Lower leg skin (tissue), 3 donors: ENCODE measurements around the gene DLG2.

Source experiments
- POLR2A ChIP-seq, 2 donors: fragments of 450-650 bp; IDR thresholded peaks; one replicate each; pipeline ENCODE4 v1.6.1; 2016 to 2017; ENCODE audit warnings: antibody characterized with exemption in 2 of 2, mild to moderate bottlenecking in 1 of 2, moderate library complexity in 1 of 2
- TF ChIP-seq, protein P1 (sequence below), 3 donors: fragments of 450-650 bp; IDR thresholded peaks; one replicate each; pipeline ENCODE4 v1.5.1; 2016; ENCODE audit warnings: antibody characterized with exemption in 3 of 3, mild to moderate bottlenecking in 3 of 3, moderate library complexity in 2 of 3

- TF ChIP-seq, protein P1, sequence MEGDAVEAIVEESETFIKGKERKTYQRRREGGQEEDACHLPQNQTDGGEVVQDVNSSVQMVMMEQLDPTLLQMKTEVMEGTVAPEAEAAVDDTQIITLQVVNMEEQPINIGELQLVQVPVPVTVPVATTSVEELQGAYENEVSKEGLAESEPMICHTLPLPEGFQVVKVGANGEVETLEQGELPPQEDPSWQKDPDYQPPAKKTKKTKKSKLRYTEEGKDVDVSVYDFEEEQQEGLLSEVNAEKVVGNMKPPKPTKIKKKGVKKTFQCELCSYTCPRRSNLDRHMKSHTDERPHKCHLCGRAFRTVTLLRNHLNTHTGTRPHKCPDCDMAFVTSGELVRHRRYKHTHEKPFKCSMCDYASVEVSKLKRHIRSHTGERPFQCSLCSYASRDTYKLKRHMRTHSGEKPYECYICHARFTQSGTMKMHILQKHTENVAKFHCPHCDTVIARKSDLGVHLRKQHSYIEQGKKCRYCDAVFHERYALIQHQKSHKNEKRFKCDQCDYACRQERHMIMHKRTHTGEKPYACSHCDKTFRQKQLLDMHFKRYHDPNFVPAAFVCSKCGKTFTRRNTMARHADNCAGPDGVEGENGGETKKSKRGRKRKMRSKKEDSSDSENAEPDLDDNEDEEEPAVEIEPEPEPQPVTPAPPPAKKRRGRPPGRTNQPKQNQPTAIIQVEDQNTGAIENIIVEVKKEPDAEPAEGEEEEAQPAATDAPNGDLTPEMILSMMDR (IDR thresholded peaks at IDR 0.05) = no peak
- no peak for TF ChIP-seq POLR2A (IDR thresholded peaks at IDR 0.05)
These were observed 377.7 kb downstream of the DLG2 start for GRCh38 chr11:85249482-85249881.
